Stimulated activated CD4-positive, alpha-beta T cell treated with anti-CD3 and anti-CD28 coated beads, Interleukin-2, amount 100 ng/mL, for 48 hours (primary cell): ENCODE measurements around the gene BAX.
"Not testable (repeated sequence)": the region's sequence is repeated elsewhere in the genome, so short reads cannot be mapped to it uniquely, and the experiment has no call there.

Experiments used
- DNase-seq, 2 donors: peaks; one replicate each; pipeline ENCODE4 v3.0.0-alpha.2; 2020

Gene BAX

DNA sequence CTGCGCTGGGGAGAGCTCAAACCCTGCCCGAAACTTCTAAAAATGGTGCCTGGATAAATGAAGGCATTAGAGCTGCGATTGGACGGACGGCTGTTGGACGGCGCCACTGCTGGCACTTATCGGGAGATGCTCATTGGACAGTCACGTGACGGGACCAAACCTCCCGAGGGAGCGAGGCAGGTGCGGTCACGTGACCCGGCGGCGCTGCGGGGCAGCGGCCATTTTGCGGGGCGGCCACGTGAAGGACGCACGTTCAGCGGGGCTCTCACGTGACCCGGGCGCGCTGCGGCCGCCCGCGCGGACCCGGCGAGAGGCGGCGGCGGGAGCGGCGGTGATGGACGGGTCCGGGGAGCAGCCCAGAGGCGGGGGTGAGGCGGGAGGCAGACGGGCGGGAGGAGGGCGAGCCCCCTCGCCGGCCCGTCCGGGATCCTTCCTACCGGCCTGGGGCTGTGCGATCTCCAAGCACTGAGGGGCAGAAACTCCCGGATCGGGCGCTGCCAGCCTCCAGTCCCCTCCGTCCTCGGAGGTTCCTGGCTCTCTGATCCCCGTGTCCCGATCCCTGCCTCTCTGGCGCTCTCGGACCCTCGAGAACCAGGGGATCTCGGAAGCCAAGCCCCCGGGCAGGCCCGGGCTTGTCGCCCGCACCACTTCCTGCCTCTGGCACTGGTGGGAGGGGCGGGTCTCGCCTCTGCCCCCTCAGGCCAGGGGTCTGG lies at the start of gene BAX:
BAX (plus strand) TSS at position 281 of the 713 bp plus-strand sequence; CDS start at position 335, 54 bp downstream.
- DNase-seq: peak; percentile 95 to 97

- no peak for DNase-seq
Observed at GRCh38 chr19:48905664-48906063, 49.0 kb upstream of the BAX start.

- DNase-seq: no peak
Observed at GRCh38 chr19:48906324-48906723, 48.4 kb upstream of the BAX start.

DNA sequence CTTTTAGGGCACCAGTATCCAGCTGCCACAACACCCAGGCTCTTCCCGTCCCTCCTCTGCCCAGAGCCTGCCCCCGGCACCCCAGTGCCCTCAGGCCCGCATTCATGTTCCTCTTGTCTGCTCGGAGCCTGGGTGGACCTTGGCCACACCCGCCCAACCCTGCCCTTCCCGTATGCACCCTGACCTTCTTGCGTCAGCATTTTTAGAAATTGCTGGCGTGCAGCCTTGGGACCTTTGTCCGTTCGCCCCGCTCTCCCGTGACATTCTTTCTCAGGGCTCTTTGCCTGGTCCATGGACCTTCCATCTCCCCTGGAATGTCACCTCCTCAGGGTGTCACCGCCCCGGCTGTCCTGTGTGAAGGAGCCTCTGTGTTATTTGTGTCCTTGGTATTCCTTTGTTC lies 47.0 kb upstream of the BAX start:
- no peak for DNase-seq

GRCh38 chr19:48909424-48910077 lies 45.1 kb upstream of the BAX start:
- DNase-seq: not testable (repeated sequence)

DNA sequence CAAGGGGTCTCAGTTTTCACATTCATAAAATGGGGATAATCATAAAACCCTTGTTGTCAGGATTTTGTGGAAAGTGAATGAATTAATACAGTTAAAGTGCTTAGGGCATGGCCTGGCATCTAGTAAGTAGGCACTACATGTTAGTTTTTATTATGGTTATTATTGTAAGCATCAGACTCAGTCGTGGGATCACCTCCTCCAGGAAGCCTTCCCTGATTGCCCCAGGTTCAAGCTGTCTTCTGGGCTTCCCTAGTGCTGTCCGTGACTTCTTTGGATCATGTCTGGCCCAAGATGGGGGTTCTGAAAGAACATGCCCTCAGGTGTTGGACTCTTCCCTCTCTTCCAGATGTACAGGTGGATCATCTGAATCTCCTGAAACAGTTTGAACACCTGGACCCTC lies 43.9 kb upstream of the BAX start:
- DNase-seq: no peak

GRCh38 chr19:48913114-48913889 lies 41.4 kb upstream of the BAX start:
- DNase-seq: no peak

GRCh38 chr19:48914181-48914580 lies 40.5 kb upstream of the BAX start:
- no peak for DNase-seq

DNA sequence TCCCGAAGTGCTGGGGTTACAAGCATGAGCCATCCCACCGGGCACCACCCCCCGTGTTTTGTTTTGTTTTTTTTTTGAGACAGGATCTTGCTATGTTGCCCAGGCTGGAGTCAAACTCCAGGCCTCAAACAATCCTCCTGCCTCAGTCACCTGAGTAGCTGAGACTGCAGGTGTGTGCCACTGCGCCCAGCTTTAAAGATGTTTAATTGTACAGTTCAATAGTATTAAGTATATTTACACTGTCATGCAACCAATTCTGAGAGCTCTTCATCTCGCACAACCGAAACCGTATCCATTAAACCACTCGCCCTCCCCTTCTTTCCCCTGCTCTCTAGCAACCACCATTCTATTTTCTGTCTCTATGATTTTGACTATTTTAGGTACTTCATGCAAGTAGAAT lies 38.9 kb upstream of the BAX start:
- no peak for DNase-seq

DNA sequence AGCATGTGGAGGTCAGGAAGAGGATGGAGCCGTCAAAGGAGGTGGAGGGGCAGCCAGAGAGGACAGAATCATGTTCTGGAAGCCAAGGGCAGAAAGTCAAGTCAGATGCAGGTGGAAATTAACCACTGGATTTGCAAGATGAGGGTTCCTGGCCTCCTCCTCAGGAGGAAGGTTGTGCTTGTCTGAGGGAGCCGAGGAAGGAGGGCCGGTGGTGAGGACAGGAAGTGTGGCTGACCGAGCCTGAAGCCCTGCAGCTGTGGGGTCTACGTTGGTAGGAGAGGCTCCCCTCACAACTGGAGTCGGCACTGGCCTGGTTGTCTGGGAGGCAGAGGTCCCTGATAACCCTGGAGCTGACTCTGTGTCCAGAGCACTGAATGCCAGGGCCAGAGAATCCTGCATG lies 36.6 kb upstream of the BAX start:
- DNase-seq: no peak

DNA sequence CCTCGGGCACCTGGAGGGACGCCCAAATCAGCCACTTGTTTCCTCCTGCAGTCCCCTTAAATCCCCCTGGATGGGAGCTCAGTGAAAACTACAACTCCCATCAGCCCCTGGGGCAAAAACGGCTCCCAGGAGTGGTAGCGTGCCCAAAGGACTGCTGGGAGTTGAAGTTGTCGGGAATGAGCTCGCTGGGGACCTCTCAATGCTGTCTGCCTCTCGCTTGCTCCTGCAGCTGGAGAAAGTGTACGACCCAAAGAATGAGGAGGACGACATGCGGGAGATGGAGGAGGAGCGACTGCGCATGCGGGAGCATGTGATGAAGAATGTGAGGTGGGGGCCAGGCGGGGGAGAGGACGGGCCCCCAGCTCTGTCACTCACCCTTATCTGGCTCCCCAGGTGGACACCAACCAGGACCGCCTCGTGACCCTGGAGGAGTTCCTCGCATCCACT lies 35.9 kb upstream of the BAX start:
- DNase-seq: no peak

- not testable (repeated sequence) for DNase-seq
Observed at GRCh38 chr19:48919271-48919670, 35.4 kb upstream of the BAX start.

DNA sequence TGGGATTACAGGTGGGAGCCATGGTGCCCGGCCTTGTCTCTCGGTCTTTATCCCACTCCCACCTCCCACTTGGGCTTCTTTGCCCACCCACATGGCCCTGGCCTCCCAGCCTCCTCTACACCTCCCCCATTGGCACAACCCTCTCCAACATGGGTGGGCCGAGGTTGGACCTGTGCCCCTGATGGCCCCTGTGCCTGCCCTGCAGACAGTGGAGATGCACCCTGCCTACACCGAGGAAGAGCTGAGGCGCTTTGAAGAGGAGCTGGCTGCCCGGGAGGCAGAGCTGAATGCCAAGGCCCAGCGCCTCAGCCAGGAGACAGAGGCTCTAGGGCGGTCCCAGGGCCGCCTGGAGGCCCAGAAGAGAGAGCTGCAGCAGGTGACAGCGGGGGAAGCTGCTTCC lies 33.7 kb upstream of the BAX start:
- DNase-seq: no peak

- DNase-seq: no peak
Observed at GRCh38 chr19:48921721-48922500, 32.8 kb upstream of the BAX start.

GRCh38 chr19:48922548-48923490 lies 31.9 kb upstream of the BAX start:
- DNase-seq: no peak

DNA sequence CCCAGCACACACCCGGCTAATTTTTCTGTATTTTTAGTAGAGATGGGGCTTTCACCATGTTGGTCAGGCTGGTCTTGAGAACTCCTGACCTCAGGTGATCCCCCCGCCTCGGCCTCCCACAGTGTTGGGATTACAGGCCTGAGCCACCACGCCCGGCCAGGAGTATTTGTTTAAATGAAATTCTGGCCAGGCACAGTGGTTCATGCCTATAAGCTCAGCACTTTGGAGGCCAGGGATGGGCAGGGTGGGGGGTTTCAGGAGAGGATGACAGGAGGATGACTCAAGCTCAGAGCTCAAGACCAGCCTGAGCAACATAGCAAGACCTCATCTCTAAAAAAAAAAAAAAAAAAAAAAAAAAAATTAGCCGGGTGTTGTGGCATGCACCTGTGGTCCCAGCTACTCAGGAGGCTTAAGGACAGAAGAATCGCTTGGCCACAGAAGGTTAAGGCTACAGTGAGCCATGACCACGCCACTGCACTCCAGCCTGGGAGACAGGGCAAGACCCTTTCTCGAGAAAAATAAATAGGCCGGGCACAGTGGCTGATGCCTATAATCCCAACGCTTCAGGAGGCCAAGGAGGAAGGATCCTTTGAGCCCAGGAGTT lies 29.3 kb upstream of the BAX start:
- DNase-seq: no peak

DNA sequence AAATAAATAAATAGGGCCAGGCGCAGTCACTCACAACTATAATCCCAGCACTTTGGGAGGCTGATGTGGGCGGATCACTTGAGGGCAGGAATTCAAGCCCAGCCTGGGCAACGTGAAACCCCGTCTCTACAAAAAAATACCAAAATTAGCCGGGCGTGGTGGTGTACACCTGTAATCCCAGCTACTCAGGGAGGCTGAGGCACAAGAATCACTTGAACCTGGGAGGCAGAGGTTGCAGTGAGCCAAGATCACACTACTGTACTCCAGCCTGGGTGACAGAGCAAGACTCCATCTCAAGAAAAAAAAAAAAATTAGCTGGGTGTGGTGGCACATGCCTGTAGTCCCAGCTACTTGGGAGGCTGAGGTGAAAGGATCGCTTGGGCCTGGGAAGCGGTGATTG lies 28.8 kb upstream of the BAX start:
- not testable (repeated sequence) for DNase-seq

DNA sequence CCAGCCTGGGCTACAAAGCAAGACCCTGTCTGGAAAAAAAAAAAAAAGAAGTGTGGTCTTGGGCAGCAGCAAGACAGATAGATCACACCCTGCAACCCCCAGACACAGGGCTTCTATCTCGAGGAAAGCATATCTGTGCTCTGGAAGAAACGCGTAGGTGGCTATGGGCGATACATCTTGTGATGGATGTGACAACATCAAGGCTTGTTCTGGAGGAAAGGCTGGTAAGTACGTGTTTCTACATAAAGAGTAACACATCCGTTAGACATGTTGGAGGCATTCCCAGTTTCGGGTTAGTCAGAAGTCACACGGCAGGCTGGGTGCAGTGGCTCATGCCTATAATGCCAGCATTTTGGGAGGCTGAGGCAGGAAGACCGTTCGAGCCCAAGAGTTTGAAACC lies 27.8 kb upstream of the BAX start:
- peak in 1 of 2 donors; percentile 9 for DNase-seq

DNA sequence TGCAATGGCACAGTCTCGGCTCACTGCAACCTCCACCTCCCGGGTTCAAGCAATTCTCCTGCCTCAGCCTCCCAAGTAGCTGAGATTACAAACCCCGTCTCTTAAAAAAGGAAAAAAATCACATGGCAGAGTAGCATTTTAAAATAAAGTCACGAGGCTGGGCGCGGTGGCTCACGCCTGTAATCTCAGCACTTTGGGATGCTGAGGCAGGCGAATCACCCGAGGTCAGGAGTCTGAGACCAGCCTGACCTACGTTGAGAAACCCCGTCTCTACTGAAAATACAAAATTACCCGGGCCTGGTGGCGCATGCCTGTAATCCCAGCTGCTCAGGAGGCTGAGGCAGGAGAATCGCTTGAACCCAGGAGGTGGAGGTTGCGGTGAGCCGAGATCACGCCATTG lies 27.0 kb upstream of the BAX start:
- DNase-seq: not testable (repeated sequence)

DNA sequence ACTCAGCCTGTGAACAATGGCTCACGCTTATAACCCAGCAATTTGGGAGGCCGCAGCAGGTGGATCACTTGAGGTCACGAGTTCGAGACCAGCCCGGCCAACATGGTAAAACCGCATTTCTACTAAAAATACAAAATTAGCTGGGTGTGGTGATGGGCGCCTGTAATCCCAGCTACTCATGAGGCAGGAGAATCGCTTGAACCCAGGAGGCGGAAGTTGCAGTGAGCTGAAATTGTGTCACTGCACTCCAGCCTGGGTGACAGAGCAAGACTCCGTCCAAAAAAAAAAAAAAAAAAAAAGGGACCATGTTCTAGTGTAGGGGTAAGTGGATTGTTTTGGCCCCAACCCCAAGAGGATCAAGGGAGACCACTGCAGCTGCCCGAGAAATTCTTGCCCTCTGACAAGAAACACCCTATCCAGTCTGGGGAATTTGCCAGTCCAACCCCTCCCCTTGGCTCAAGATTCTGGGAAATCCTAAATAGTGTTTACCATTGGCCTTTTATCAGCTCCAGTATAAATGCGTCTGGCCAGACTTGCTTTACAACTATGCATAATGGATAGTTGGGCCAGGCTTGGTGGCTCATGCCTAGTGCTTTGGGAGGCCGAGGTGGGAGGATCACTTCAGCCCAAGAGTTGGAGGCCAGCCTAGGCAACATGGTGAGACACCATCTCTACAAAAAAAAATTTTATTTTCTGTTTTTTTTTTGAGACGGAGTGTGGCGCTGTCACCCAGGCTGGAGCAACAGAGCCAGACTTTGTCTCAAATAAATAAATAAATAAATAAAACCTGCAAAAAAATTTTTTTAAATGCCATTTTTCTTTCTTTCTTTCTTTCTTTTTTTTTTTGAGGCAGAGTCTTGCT lies 26.3 kb upstream of the BAX start:
- no peak for DNase-seq
